ENCODE measurements around the gene TMC3. TPM values are rescaled to one million over a fixed set of nuclear protein-coding genes. Genes with fewer than 3 reads are reported as not detected.

The TMC3 gene
- total and polyA plus RNA-seq, 9 of the 15 experiments (the other 6 are each of a cell fraction or from before 2014, with no cell fraction given) = 0.01 to 0.14 TPM; not detected in 7

- no peak for TF ChIP-seq CBX3 (IDR thresholded peaks at IDR 0.05; ENCODE audit: borderline replicate concordance in 1 of 2, low read length in 2 of 2)
- no peak for TF ChIP-seq RREB1 (CRISPR knock-in tag; IDR thresholded peaks at IDR 0.05)
- no peak for TF ChIP-seq TRIM28 (IDR thresholded peaks at IDR 0.05)
- no peak for TF ChIP-seq MCM2 (IDR thresholded peaks at IDR 0.05; ENCODE audit: low read depth)
- no peak for TF ChIP-seq E2F4 (CRISPR knock-in tag; IDR thresholded peaks at IDR 0.05; ENCODE audit: low read depth)
- no peak for TF ChIP-seq TBL1XR1 (IDR thresholded peaks at IDR 0.05; ENCODE audit: low read length in 2 of 2)
- no peak for TF ChIP-seq ZNF23 (CRISPR knock-in tag; IDR thresholded peaks at IDR 0.05)
- TF ChIP-seq ZSCAN29 (IDR thresholded peaks at IDR 0.05) = no peak
- no peak for TF ChIP-seq ELF4 (CRISPR knock-in tag; IDR thresholded peaks at IDR 0.05)
- no peak for TF ChIP-seq NBN (IDR thresholded peaks at IDR 0.05; ENCODE audit: low read depth)
- no peak for TF ChIP-seq RB1 (IDR thresholded peaks at IDR 0.05; ENCODE audit: low read depth)
- no peak for TF ChIP-seq JUND (IDR thresholded peaks at IDR 0.05; ENCODE audit: borderline replicate concordance, low read depth, low read length)
- TF ChIP-seq JUND (tag; IDR thresholded peaks at IDR 0.05; ENCODE audit: borderline replicate concordance, low read depth, low read length) = no peak
- no peak for TF ChIP-seq KAT2B (IDR thresholded peaks at IDR 0.05; ENCODE audit: low read depth, low read length)
These were observed 92.0 kb downstream of the TMC3 start (continued) for GRCh38 chr15:81281766-81282605.
